Heart left ventricle (tissue), 16 donors: ENCODE measurements around the gene FUBP3. TPM values are rescaled to one million over a fixed set of nuclear protein-coding genes. Genes with fewer than 3 reads are reported as not detected.
A peak's percentile ranks its signal among the peaks of the same experiment; 100 is the strongest.

Experiments
- ATAC-seq, 4 donors: fragments of 200-7000 bp; cut with Tn5 transposase; one replicate each; pipeline ENCODE4 v1.9.1; 2020 to 2022; ENCODE audit warnings: moderate library complexity in 4 of 4, mild to moderate bottlenecking in 3 of 4, moderate number of reproducible peaks in 1 of 4
- DNase-seq, 5 donors: peaks; one replicate each; pipeline ENCODE4 v3.0.0-alpha.2; 2020
- H3K27ac ChIP-seq, 12 donors: fragments of 200-600 bp; sonication (generic) in 4 of 12; one replicate each; pipeline versions ENCODE4 v1.5.0 to v1.8.0; 2016 to 2022; ENCODE audit warnings: mild to moderate bottlenecking in 2 of 12
- H3K27me3 ChIP-seq, 9 donors: fragments of 200-600 bp; sonication (generic) in 2 of 9; one replicate each; pipeline versions ENCODE4 v1.5.1 to v1.8.0; 2016 to 2022; ENCODE audit warnings: mild to moderate bottlenecking in 3 of 9
- H3K36me3 ChIP-seq, 9 donors: fragments of 200-600 bp; sonication (generic) in 2 of 9; one replicate each; pipeline versions ENCODE4 v1.5.0 to v1.8.0; 2018 to 2022; ENCODE audit warnings: mild to moderate bottlenecking in 2 of 9
- H3K4me1 ChIP-seq, 12 donors: fragments of 200-600 bp; sonication (generic) in 4 of 12; one replicate each; pipeline versions ENCODE4 v1.5.0 to v1.8.0; 2016 to 2022; ENCODE audit warnings: mild to moderate bottlenecking in 3 of 12
- H3K4me3 ChIP-seq, 12 donors: fragments of 200-600 bp; sonication (generic) in 4 of 12; one replicate each; pipeline versions ENCODE4 v1.5.0 to v1.8.0; 2017 to 2022; ENCODE audit warnings: mild to moderate bottlenecking in 9 of 12, moderate library complexity in 4 of 12
- H3K9me3 ChIP-seq, 12 donors: fragments of 200-600 bp; sonication (generic) in 4 of 12; one replicate each; pipeline versions ENCODE4 v1.5.0 to v1.8.0; 2016 to 2022; ENCODE audit warnings: mild to moderate bottlenecking in 1 of 12
- CTCF ChIP-seq, 12 donors: fragments of 200-600 bp; sonication (generic) in 4 of 12; IDR thresholded peaks; one replicate each; pipeline versions ENCODE4 v1.5.0 to v1.8.0; 2018 to 2022; ENCODE audit warnings: antibody characterized with exemption in 12 of 12, mild to moderate bottlenecking in 5 of 12
- POLR2A ChIP-seq, 2 donors: fragments of 450-650 bp; IDR thresholded peaks; one replicate each; pipeline ENCODE4 v1.6.1; 2017; ENCODE audit warnings: antibody characterized with exemption in 2 of 2, mild to moderate bottlenecking in 2 of 2, moderate library complexity in 2 of 2
- WGBS, 4 donors: extraction: QIAGEN DNeasy Blood & Tissue Kit in 2 of 4; methylation state at CpG; one replicate each; pipeline versions ENCODE4 v1.1.5 to v1.1.7; 2013 to 2018; 5-methylcytosine and 5-hydroxymethylcytosine counted together
- intact Hi-C, 10 donors: fragments of 100-400 bp; cut with DNase I; formaldehyde crosslinking; loops; one replicate each; pipeline versions ENCODE4 v1.11.1 to v1.14.2; 2022
- polyA plus RNA-seq, 2 donors: library from polyadenylated mRNA; stranded (reverse); fragments of 200-250 nt; gene quantifications; one replicate each; pipeline ENCODE4 v1.2.3, GENCODE V29; 2013
- total RNA-seq, 9 donors: library from RNA; depleted of rRNA in 2 of 9; stranded (reverse); fragments of >200 nt in 2 of 9; fragmentation: NEBNext Ultra II Directional in 3 of 9; extraction: Animal tissue kit (Norgen Biotek cat#: 25700) in 3 of 9; gene quantifications; one replicate each; pipeline versions ENCODE4 v1.1.0 to v1.2.4, GENCODE V29; 2016 to 2023
- donor health status: ischemic (EF 13 %, LVEDD 7.1; RV severe dilation, severe dysfunction).
- donor health status: healthy with polysubstance abuse.
- donor health status: DM: no; HTN: yes; CAD: no.
- donor health status: DM: no; HTN: no; CAD: no.
- donor health status: ischemic (EF 25% LVEDD 6.9; RV normal size, moderate dysfunction).
- donor health status: ischemic (EF 25% LVEDD 5.7; RV mildly dilated, moderate dysfunction).
- donor health status: healthy.
- donor health status: DM: yes; HTN: yes; CAD: no.
- donor health status: ischemic (EF 35%, LVEDD 5.7; RV mildly dilated, moderate dysfunction).
- donor health status: nonischemic (EF 11% LVEDD 7.7; RV severe dilation, severe dysfunction).
- donor health status: DM: yes; HTN: yes; CAD: no.
- donor health status: PGD.
- donor health status: ischemic (EF 29% LVEDD 5.4; RV normal size, mild dysfunction).
- donor health status: nonischemic (EF 23%, LVEDD 6.1; RV moderate dilation, normal function).

Gene FUBP3
- total and polyA plus RNA-seq, 11 donors = 14.4 to 39.5 (median 24.8) TPM

- no peak overlapping the region for H3K27ac ChIP-seq
- intact Hi-C loops = loop anchor here in 1 of 10 donors (10.0 kb wide), 1 partner anchor 159 kb away; no protein-coding TSS in a partner anchor
- H3K4me1 ChIP-seq = peaks cover 0 to 24% (median 3%) of the 10 kb centered on the region in 12 donors
- TF ChIP-seq CTCF (IDR thresholded peaks at IDR 0.05) = no peak
- no peak for TF ChIP-seq POLR2A (IDR thresholded peaks at IDR 0.05)
- H3K9me3 ChIP-seq = no peaks in the 10 kb centered on the region
- 88 to 93% (median 90%) methylated on average over 10 of the region's 10 CpGs for WGBS, 4 donors
- H3K4me3 ChIP-seq = no peak overlapping the region
- no peak for DNase-seq
- no peak for ATAC-seq
- no peaks in the 10 kb centered on the region for H3K27me3 ChIP-seq
- H3K36me3 ChIP-seq = peaks cover 0 to 99% (median 98%) of the 10 kb centered on the region in 9 donors
Observed at GRCh38 chr9:130623466-130623865, 44.1 kb downstream of the FUBP3 start.

GRCh38 chr9:130624154-130624553 lies 44.8 kb downstream of the FUBP3 start:
- intact Hi-C loops = loop anchor here in 1 of 10 donors (10.0 kb wide), 1 partner anchor 159 kb away; no protein-coding TSS in a partner anchor
- TF ChIP-seq CTCF (IDR thresholded peaks at IDR 0.05) = no peak
- no peak for TF ChIP-seq POLR2A (IDR thresholded peaks at IDR 0.05)
- peaks cover 0 to 30% (median 5%) of the 10 kb centered on the region in 12 donors for H3K4me1 ChIP-seq
- H3K27me3 ChIP-seq = no peaks in the 10 kb centered on the region
- peaks cover 0 to 99% (median 91%) of the 10 kb centered on the region in 9 donors for H3K36me3 ChIP-seq
- ATAC-seq (no peak), DNase-seq (no peak)
- no peaks in the 10 kb centered on the region for H3K9me3 ChIP-seq
- no peak overlapping the region for H3K27ac ChIP-seq
- H3K4me3 ChIP-seq = no peak overlapping the region
- WGBS, 4 donors = 85 to 95% (median 91%) methylated on average over 4 of the region's 4 CpGs

GRCh38 chr9:130626249-130626996 lies 47.0 kb downstream of the FUBP3 start:
- DNase-seq (peak in 3 of 5 donors; percentile 35 to 61 (median 59)), ATAC-seq (peak in 3 of 4 donors; percentile 37 to 44 (median 41))
- Histone ChIP-seq H3K4me1 (peaks cover 0 to 51% (median 16%) of the 10 kb centered on the region in 12 donors), H3K4me3 (no peak overlapping the region), H3K27me3 (no peaks in the 10 kb centered on the region), H3K9me3 (no peaks in the 10 kb centered on the region), H3K27ac (peak overlapping the region in 4 of 12 donors; percentile 3 to 42 (median 22)), H3K36me3 (peaks cover 0 to 99% (median 89%) of the 10 kb centered on the region in 9 donors)
- intact Hi-C loops = loop anchor here in 4 of 10 donors (2.0 to 10.0 kb wide), 3 partner anchors 56 to 162 kb away; no protein-coding TSS in a partner anchor
- peak in 7 of 12 donors; percentile 7 to 38 (median 18) for TF ChIP-seq CTCF (IDR thresholded peaks at IDR 0.05)
- TF ChIP-seq POLR2A (IDR thresholded peaks at IDR 0.05) = no peak
- WGBS, 4 donors = 63 to 83% (median 66%) methylated on average over 21 of the region's 21 CpGs

- H3K36me3 ChIP-seq = peaks cover 0 to 99% (median 89%) of the 10 kb centered on the region in 9 donors
- no peak overlapping the region for H3K4me3 ChIP-seq
- peaks cover 0 to 55% (median 16%) of the 10 kb centered on the region in 12 donors for H3K4me1 ChIP-seq
- no peak for TF ChIP-seq POLR2A (IDR thresholded peaks at IDR 0.05)
- no peak for TF ChIP-seq CTCF (IDR thresholded peaks at IDR 0.05)
- intact Hi-C loops = loop anchor here in 4 of 10 donors (2.0 to 10.0 kb wide), 3 partner anchors 55 to 162 kb away; no protein-coding TSS in a partner anchor
- 86 to 94% (median 86%) methylated on average over 4 to 10 of the region's 10 CpGs for WGBS, 4 donors
- no peak for ATAC-seq
- no peaks in the 10 kb centered on the region for H3K27me3 ChIP-seq
- no peaks in the 10 kb centered on the region for H3K9me3 ChIP-seq
- no peak for DNase-seq
- H3K27ac ChIP-seq = peak overlapping the region in 1 of 12 donors; percentile 29
Observed at GRCh38 chr9:130627051-130627450, 47.7 kb downstream of the FUBP3 start.
